Measurements from ENCODE around the gene NCR2. TPM values are rescaled to one million over a fixed set of nuclear protein-coding genes. Genes with fewer than 3 reads are reported as not detected.

NCR2 gene
- total RNA-seq, 1 experiment from 2014 or later = not detected

DNA sequence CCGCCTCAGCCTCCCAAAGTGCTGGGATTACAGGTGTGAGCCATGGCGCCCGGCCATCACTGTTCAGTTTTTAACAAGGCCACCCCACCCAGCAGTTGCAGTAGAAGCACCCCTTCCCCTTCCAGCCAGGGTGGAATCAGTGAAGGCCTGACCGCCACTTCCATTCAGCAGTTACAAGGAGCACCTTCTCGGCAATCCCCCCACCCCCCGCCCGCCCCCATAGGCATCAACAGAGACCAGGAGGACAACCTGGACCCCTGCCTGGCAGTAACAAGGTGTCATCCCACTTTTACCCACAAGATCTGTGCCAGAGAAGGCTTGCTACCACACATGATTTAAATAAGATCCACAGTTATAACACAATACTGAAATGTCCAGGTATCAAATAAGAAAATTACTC is 23.1 kb downstream of the NCR2 start:
- BruUV-seq (replicated peaks) = no TSS peak
- ChIA-PET CTCF (no interaction called here), POLR2A (ENCODE audit: low non-redundant PET) (no interaction called here)
- H3K4me3 ChIP-seq (ENCODE audit: low read depth, low read length, poor library complexity, severe bottlenecking) = no peak overlapping the region
- H3K27ac ChIP-seq (ENCODE audit: low read depth, low read length, poor library complexity, severe bottlenecking) = no peak overlapping the region
- H3K9me3 ChIP-seq (ENCODE audit: low read depth, low read length, poor library complexity, severe bottlenecking) = no peaks in the 10 kb centered on the region
- no peak for DNase-seq (ENCODE audit: low spot score)
- no peaks in the 10 kb centered on the region for H3K27me3 ChIP-seq (replicated peaks; ENCODE audit: insufficient read depth, low read depth, low read length, poor library complexity)
- intact Hi-C loops (cut with micrococcal nuclease; ENCODE audit: unreplicated experiment) = no loop called here
- H3K36me3 ChIP-seq (ENCODE audit: insufficient read depth, low read length, poor library complexity, severe bottlenecking) = no peaks in the 10 kb centered on the region
- TF ChIP-seq, protein P1, sequence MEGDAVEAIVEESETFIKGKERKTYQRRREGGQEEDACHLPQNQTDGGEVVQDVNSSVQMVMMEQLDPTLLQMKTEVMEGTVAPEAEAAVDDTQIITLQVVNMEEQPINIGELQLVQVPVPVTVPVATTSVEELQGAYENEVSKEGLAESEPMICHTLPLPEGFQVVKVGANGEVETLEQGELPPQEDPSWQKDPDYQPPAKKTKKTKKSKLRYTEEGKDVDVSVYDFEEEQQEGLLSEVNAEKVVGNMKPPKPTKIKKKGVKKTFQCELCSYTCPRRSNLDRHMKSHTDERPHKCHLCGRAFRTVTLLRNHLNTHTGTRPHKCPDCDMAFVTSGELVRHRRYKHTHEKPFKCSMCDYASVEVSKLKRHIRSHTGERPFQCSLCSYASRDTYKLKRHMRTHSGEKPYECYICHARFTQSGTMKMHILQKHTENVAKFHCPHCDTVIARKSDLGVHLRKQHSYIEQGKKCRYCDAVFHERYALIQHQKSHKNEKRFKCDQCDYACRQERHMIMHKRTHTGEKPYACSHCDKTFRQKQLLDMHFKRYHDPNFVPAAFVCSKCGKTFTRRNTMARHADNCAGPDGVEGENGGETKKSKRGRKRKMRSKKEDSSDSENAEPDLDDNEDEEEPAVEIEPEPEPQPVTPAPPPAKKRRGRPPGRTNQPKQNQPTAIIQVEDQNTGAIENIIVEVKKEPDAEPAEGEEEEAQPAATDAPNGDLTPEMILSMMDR (conservative IDR thresholded peaks at IDR 0.05; ENCODE audit: low read depth, low read length) = no peak
- no peak for TF ChIP-seq EZH2 (IDR thresholded peaks at IDR 0.05; ENCODE audit: borderline replicate concordance, low read depth, low read length, poor library complexity, severe bottlenecking)
- no peaks in the 10 kb centered on the region for H3K4me1 ChIP-seq (ENCODE audit: insufficient read depth, low read length, poor library complexity, severe bottlenecking)

GRCh38 chr6:41359617-41360313 is 24.4 kb downstream of the NCR2 start:
- TF ChIP-seq EZH2 (IDR thresholded peaks at IDR 0.05; ENCODE audit: borderline replicate concordance, low read depth, low read length, poor library complexity, severe bottlenecking) = no peak
- TF ChIP-seq, protein P1 (conservative IDR thresholded peaks at IDR 0.05; ENCODE audit: low read depth, low read length) = no peak
- CTCF ChIA-PET = interaction anchor here (0.8 kb wide), 1 partner anchor 11 kb away, joined by 3 read pairs; no protein-coding TSS in a partner anchor
- intact Hi-C loops (cut with micrococcal nuclease; ENCODE audit: unreplicated experiment) = no loop called here

GRCh38 chr6:41360314-41360685 is 24.9 kb downstream of the NCR2 start:
- BruUV-seq (replicated peaks) = no TSS peak
- Histone ChIP-seq H3K36me3 (ENCODE audit: insufficient read depth, low read length, poor library complexity, severe bottlenecking) (no peaks in the 10 kb centered on the region), H3K27me3 (replicated peaks; ENCODE audit: insufficient read depth, low read depth, low read length, poor library complexity) (no peaks in the 10 kb centered on the region), H3K27ac (ENCODE audit: low read depth, low read length, poor library complexity, severe bottlenecking) (no peak overlapping the region), H3K4me1 (ENCODE audit: insufficient read depth, low read length, poor library complexity, severe bottlenecking) (no peaks in the 10 kb centered on the region), H3K9me3 (ENCODE audit: low read depth, low read length, poor library complexity, severe bottlenecking) (no peaks in the 10 kb centered on the region), H3K4me3 (ENCODE audit: low read depth, low read length, poor library complexity, severe bottlenecking) (no peak overlapping the region)
- ChIA-PET POLR2A (ENCODE audit: low non-redundant PET) (interaction anchor here (0.6 kb wide), 1 partner anchor 8 kb away, joined by 3 read pairs; no protein-coding TSS in a partner anchor), CTCF (interaction anchor here (0.8 kb wide), 1 partner anchor 10 kb away, joined by 3 read pairs; no protein-coding TSS in a partner anchor)
- no peak for DNase-seq (ENCODE audit: low spot score)
- no peak for TF ChIP-seq EZH2 (IDR thresholded peaks at IDR 0.05; ENCODE audit: borderline replicate concordance, low read depth, low read length, poor library complexity, severe bottlenecking)
- TF ChIP-seq, protein P1 (conservative IDR thresholded peaks at IDR 0.05; ENCODE audit: low read depth, low read length) = no peak
- intact Hi-C loops (cut with micrococcal nuclease; ENCODE audit: unreplicated experiment) = no loop called here

More at GRCh38 chr6:41359617-41360313, 24.4 kb downstream of the NCR2 start:
- Histone ChIP-seq H3K9me3 (ENCODE audit: low read depth, low read length, poor library complexity, severe bottlenecking) (no peaks in the 10 kb centered on the region), H3K27me3 (replicated peaks; ENCODE audit: insufficient read depth, low read depth, low read length, poor library complexity) (no peaks in the 10 kb centered on the region), H3K4me3 (ENCODE audit: low read depth, low read length, poor library complexity, severe bottlenecking) (no peak overlapping the region), H3K36me3 (ENCODE audit: insufficient read depth, low read length, poor library complexity, severe bottlenecking) (no peaks in the 10 kb centered on the region), H3K4me1 (ENCODE audit: insufficient read depth, low read length, poor library complexity, severe bottlenecking) (no peaks in the 10 kb centered on the region), H3K27ac (ENCODE audit: low read depth, low read length, poor library complexity, severe bottlenecking) (no peak overlapping the region)
- POLR2A ChIA-PET (ENCODE audit: low non-redundant PET) = interaction anchor here (0.6 to 0.7 kb wide), 2 partner anchors 9 to 291 kb away, joined by 3 to 4 read pairs; no protein-coding TSS in a partner anchor
- no peak for DNase-seq (ENCODE audit: low spot score)
- BruUV-seq (replicated peaks) = no TSS peak

All from A673 (cell line).